GM18909 (cell line): ENCODE data around the gene C5orf52.
"Not testable (repeated sequence)": the region's sequence is repeated elsewhere in the genome, so short reads cannot be mapped to it uniquely, and the experiment has no call there.

Experiments
- ATAC-seq: cut with Tn5 transposase; IDR thresholded peaks from one replicate; pipeline ENCODE4 v1.9.1; 2021; ENCODE audit warnings: mild to moderate bottlenecking; ENCODE audit not compliant: unreplicated experiment, poor library complexity

C5orf52 gene

GRCh38 chr5:157718519-157718918, 47.2 kb downstream of the C5orf52 start:
- ATAC-seq, result peak; percentile 70

- ATAC-seq, result no peak
These were observed 47.9 kb downstream of the C5orf52 start for GRCh38 chr5:157719245-157719644.

- ATAC-seq, result no peak
These were observed 49.8 kb downstream of the C5orf52 start for GRCh38 chr5:157721159-157721558.

GRCh38 chr5:157722895-157723294, 51.6 kb downstream of the C5orf52 start:
- ATAC-seq, result not testable (repeated sequence)

- ATAC-seq, result not testable (repeated sequence)
These were observed 55.3 kb downstream of the C5orf52 start for GRCh38 chr5:157726607-157727006.

GRCh38 chr5:157727858-157728257, 56.5 kb downstream of the C5orf52 start:
- not testable (repeated sequence) for ATAC-seq
